Prostate gland (tissue), 2 donors: Measurements from ENCODE around the gene FAM151A. TPM values are rescaled to one million over a fixed set of nuclear protein-coding genes. Genes with fewer than 3 reads are reported as not detected.

Source experiments
- DNase-seq: peaks from one replicate; pipeline ENCODE4 v3.0.0-alpha.2; 2019; ENCODE audit warnings: low spot score
- H3K27ac ChIP-seq, 2 donors: fragments of 200-600 bp; sonication (generic); 2 replicates each; pipeline ENCODE4 v1.5.1; 2017 to 2019
- H3K27me3 ChIP-seq: fragments of 200-600 bp; sonication (generic); replicated peaks from 2 replicates; pipeline ENCODE4 v1.5.1; 2019; ENCODE audit not compliant: insufficient read depth
- H3K36me3 ChIP-seq, 2 donors: fragments of 200-600 bp; sonication (generic); 1 replicate in 1 of 2; 2 replicates in 1 of 2; pipeline versions ENCODE4 v1.5.1 to v1.8.1; 2017 to 2019
- H3K4me1 ChIP-seq: fragments of 200-600 bp; sonication (generic); replicated peaks from 2 replicates; pipeline ENCODE4 v1.5.1; 2019
- H3K4me3 ChIP-seq, 2 donors: fragments of 200-600 bp; sonication (generic); 2 replicates each; pipeline ENCODE4 v1.5.1; 2017 to 2019
- H3K9me3 ChIP-seq: fragments of 200-600 bp; sonication (generic); 2 replicates; pipeline ENCODE4 v1.5.1; 2017
- CTCF ChIP-seq, 4 experiments: fragments of 200-600 bp in 2 of 4; fragments of 450-650 bp in 2 of 4; sonication (generic) in 2 of 4; IDR thresholded peaks; 1 replicate in 3 of 4; 2 replicates in 1 of 4; pipeline ENCODE4 v1.5.1; 2016 to 2019; ENCODE audit warnings: antibody characterized with exemption in 4 of 4, mild to moderate bottlenecking in 2 of 4, moderate library complexity in 2 of 4
- POLR2A ChIP-seq: fragments of 450-650 bp; IDR thresholded peaks from one replicate; pipeline ENCODE4 v1.6.1; 2016; ENCODE audit warnings: antibody characterized with exemption, mild to moderate bottlenecking
- POLR2AphosphoS5 ChIP-seq: sonication (generic); formaldehyde crosslinking; IDR thresholded peaks from one replicate; pipeline ENCODE4 v1.6.1; 2017; ENCODE audit warnings: antibody characterized with exemption
- WGBS: methylation state at CpG from one replicate; pipeline ENCODE4 v1.1.5; 2018; 5-methylcytosine and 5-hydroxymethylcytosine counted together
- intact Hi-C: fragments of 100-400 bp; cut with DNase I; formaldehyde crosslinking; loops from one replicate; pipeline ENCODE4 v1.14.2; 2022
- total RNA-seq, 2 donors: library from RNA; depleted of rRNA; stranded (reverse); fragments of >200 nt; gene quantifications; one replicate each; pipeline ENCODE4 v1.1.0, GENCODE V29; 2016

The FAM151A gene
- total RNA-seq, 2 donors from 2014 or later, result not detected

- H3K9me3 ChIP-seq, result no peaks in the 10 kb centered on the region
- 63% methylated on average over 7 of the region's 7 CpGs for WGBS
- intact Hi-C loops, result no loop called here
- H3K4me1 ChIP-seq, result no peaks in the 10 kb centered on the region
- no peak for TF ChIP-seq POLR2AphosphoS5
- no peak for TF ChIP-seq POLR2A
- TF ChIP-seq CTCF (IDR thresholded peaks at IDR 0.05), result no peak
- H3K4me3 ChIP-seq, result no peak overlapping the region
- H3K27ac ChIP-seq, result no peak overlapping the region
- no peaks in the 10 kb centered on the region for H3K27me3 ChIP-seq
- no peaks in the 10 kb centered on the region for H3K36me3 ChIP-seq
- no peak for DNase-seq
Measured at GRCh38 chr1:54604051-54604450, 19.3 kb downstream of the FAM151A start.

GRCh38 chr1:54603241-54603640, 20.1 kb downstream of the FAM151A start:
- Histone ChIP-seq H3K4me1 (no peaks in the 10 kb centered on the region), H3K9me3 (no peaks in the 10 kb centered on the region), H3K27me3 (no peaks in the 10 kb centered on the region), H3K36me3 (no peaks in the 10 kb centered on the region), H3K27ac (no peak overlapping the region), H3K4me3 (no peak overlapping the region)
- WGBS, result 95% methylated on average over 6 of the region's 6 CpGs
- intact Hi-C loops, result no loop called here
- DNase-seq, result no peak
- TF ChIP-seq POLR2AphosphoS5 (no peak), POLR2A (no peak), CTCF (IDR thresholded peaks at IDR 0.05) (no peak)

GRCh38 chr1:54602554-54602953, 20.8 kb downstream of the FAM151A start:
- H3K27ac ChIP-seq, result no peak overlapping the region
- intact Hi-C loops, result no loop called here
- no peaks in the 10 kb centered on the region for H3K36me3 ChIP-seq
- H3K4me3 ChIP-seq, result no peak overlapping the region
- no peak for DNase-seq
- no peak for TF ChIP-seq POLR2A
- TF ChIP-seq CTCF (IDR thresholded peaks at IDR 0.05), result no peak
- TF ChIP-seq POLR2AphosphoS5, result no peak
- WGBS, result 88% methylated on average over 18 of the region's 18 CpGs
- H3K27me3 ChIP-seq, result no peaks in the 10 kb centered on the region
- H3K4me1 ChIP-seq, result no peaks in the 10 kb centered on the region
- H3K9me3 ChIP-seq, result no peaks in the 10 kb centered on the region

- no peak overlapping the region for H3K27ac ChIP-seq
- no peaks in the 10 kb centered on the region for H3K36me3 ChIP-seq
- H3K27me3 ChIP-seq, result no peaks in the 10 kb centered on the region
- H3K4me3 ChIP-seq, result no peak overlapping the region
- 92% methylated on average over 10 of the region's 10 CpGs for WGBS
- no peaks in the 10 kb centered on the region for H3K4me1 ChIP-seq
- TF ChIP-seq POLR2A, result no peak
- no peak for TF ChIP-seq POLR2AphosphoS5
- no peak for TF ChIP-seq CTCF (IDR thresholded peaks at IDR 0.05)
- intact Hi-C loops, result no loop called here
- H3K9me3 ChIP-seq, result no peaks in the 10 kb centered on the region
- no peak for DNase-seq
Measured at GRCh38 chr1:54601730-54602129, 21.6 kb downstream of the FAM151A start.

- Histone ChIP-seq H3K27ac (no peak overlapping the region), H3K4me3 (no peak overlapping the region), H3K4me1 (no peaks in the 10 kb centered on the region), H3K9me3 (no peaks in the 10 kb centered on the region), H3K36me3 (no peaks in the 10 kb centered on the region), H3K27me3 (no peaks in the 10 kb centered on the region)
- 72% methylated on average over 19 of the region's 21 CpGs for WGBS
- TF ChIP-seq POLR2A (no peak), CTCF (IDR thresholded peaks at IDR 0.05) (no peak), POLR2AphosphoS5 (no peak)
- intact Hi-C loops, result no loop called here
- DNase-seq, result no peak
Measured at GRCh38 chr1:54600947-54601721, 22.2 kb downstream of the FAM151A start.
